Neutrophil (primary cell): ENCODE data around the gene DQX1.
A peak's percentile ranks its signal among the peaks of the same experiment; 100 is the strongest.

Experiments
- H3K27ac ChIP-seq: fragments of 200-600 bp; sonication (generic); 2 replicates; pipeline ENCODE4 v1.5.1; 2016; ENCODE audit warnings: mild to moderate bottlenecking, moderate library complexity
- H3K27me3 ChIP-seq: fragments of 200-600 bp; sonication (generic); 2 replicates; pipeline ENCODE4 v1.6.0; 2016; ENCODE audit warnings: mild to moderate bottlenecking
- H3K36me3 ChIP-seq: fragments of 200-600 bp; sonication (generic); 2 replicates; pipeline ENCODE4 v1.5.1; 2017
- H3K4me1 ChIP-seq, 2 experiments: fragments of 200-600 bp in 1 of 2; sonication (generic) in 1 of 2; 1 replicate in 1 of 2; 2 replicates in 1 of 2; pipeline versions ENCODE4 v1.5.1 to v1.6.1; 2013 to 2016; ENCODE audit warnings: low read depth in 1 of 2, low read length in 1 of 2, mild to moderate bottlenecking in 1 of 2, moderate library complexity in 1 of 2; ENCODE audit not compliant: control insufficient read depth in 1 of 2, insufficient read depth in 1 of 2
- H3K4me3 ChIP-seq, 2 experiments: fragments of 200-600 bp in 1 of 2; sonication (generic) in 1 of 2; 1 replicate in 1 of 2; 2 replicates in 1 of 2; pipeline ENCODE4 v1.5.1; 2013 to 2016; ENCODE audit warnings: low read depth in 1 of 2, low read length in 1 of 2, mild to moderate bottlenecking in 1 of 2, moderate library complexity in 1 of 2
- H3K9me3 ChIP-seq: fragments of 200-600 bp; sonication (generic); 2 replicates; pipeline ENCODE4 v1.5.1; 2016
- TF ChIP-seq, protein P1 (sequence below): fragments of 200-600 bp; sonication (generic); IDR thresholded peaks from 2 replicates; pipeline ENCODE4 v1.5.1; 2016; ENCODE audit warnings: antibody characterized with exemption

The DQX1 gene

DNA sequence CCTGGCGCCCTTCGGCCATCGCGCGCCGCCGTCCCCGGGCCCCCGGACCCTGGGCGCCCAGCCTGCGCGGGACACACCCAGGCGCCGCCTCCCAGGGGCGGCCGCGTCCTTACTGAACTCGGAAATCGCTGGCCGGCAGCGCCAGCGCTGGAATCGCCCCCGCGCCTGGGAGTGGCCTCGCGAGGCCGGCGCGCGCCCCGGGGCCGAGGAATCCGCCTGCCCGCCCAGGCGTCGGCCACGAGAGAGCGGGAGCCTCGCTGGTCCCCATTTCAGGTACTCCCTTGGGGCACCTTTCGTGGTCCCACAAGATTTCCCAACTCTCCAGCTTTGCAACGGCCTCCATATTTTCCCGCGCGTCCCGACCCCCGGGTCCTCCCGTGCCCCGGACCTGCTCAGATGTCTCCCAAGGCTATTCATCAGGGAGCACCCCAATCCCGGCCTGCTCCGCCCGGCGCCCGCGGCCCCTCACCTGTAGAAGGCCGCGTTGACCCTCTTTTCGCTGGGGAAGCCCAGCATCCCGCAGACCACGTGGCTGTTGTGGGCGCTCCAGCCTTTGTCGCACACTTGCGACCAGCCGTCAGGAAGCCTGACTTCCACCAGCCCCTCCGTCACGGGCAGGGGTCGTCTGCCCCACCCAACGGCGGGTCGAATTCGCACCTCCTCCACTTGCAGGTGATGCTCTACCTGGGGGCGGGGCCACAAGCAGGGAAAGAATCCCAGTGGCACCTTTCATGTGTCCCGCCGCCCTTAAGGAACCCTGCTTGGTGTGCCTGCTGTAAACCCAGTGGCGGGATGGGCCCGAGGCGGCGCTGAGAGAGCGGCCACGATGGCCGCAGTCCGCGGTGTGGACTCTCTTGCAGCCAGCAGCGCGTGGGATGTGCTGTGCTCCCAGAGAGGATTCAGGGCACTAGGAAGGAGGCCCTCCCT lies 23.1 kb upstream of the DQX1 start:
- TF ChIP-seq, protein P1, sequence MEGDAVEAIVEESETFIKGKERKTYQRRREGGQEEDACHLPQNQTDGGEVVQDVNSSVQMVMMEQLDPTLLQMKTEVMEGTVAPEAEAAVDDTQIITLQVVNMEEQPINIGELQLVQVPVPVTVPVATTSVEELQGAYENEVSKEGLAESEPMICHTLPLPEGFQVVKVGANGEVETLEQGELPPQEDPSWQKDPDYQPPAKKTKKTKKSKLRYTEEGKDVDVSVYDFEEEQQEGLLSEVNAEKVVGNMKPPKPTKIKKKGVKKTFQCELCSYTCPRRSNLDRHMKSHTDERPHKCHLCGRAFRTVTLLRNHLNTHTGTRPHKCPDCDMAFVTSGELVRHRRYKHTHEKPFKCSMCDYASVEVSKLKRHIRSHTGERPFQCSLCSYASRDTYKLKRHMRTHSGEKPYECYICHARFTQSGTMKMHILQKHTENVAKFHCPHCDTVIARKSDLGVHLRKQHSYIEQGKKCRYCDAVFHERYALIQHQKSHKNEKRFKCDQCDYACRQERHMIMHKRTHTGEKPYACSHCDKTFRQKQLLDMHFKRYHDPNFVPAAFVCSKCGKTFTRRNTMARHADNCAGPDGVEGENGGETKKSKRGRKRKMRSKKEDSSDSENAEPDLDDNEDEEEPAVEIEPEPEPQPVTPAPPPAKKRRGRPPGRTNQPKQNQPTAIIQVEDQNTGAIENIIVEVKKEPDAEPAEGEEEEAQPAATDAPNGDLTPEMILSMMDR, result no peak
- H3K4me3 ChIP-seq, result peak overlapping the region; percentile 61 to 73
- peaks cover 15% of the 10 kb centered on the region for H3K27me3 ChIP-seq
- no peaks in the 10 kb centered on the region for H3K36me3 ChIP-seq
- no peak overlapping the region for H3K27ac ChIP-seq
- H3K9me3 ChIP-seq, result no peaks in the 10 kb centered on the region
- H3K4me1 ChIP-seq, result peaks cover 26 to 39% of the 10 kb centered on the region in 2 experiments

DNA sequence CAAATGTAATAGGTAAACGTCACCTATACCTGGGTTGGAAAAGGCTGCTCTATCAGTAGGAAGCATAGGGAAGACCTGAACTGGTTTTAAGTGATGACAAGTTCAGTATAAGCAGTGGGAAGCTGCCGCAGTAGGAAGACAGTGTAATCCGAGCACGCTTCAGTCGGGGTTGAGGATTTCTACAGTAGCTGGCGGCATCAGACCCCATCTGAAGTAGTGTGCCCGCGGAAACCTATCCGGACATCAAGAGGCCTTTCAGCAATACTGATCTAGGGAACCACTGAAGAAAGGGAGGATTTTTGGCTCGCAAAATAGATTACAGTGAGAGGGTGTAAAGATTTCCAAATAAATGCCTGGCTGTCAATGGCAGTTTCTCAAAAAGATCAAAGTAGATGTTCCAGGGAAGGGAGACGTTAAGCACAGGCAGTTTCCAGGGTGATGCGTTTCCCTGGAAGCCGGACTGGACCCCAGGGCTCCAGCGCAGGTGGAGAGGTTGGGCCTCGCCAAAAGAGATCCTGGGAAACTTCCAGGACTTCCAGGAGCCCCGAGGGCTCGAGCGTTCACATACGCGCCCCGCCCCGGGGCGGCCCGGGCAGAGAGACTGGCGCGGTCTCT lies 22.4 kb upstream of the DQX1 start:
- H3K4me1 ChIP-seq, result peaks cover 19 to 34% of the 10 kb centered on the region in 2 experiments
- H3K27me3 ChIP-seq, result peaks cover 15% of the 10 kb centered on the region
- H3K4me3 ChIP-seq, result peak overlapping the region; percentile 61 to 73
- no peaks in the 10 kb centered on the region for H3K9me3 ChIP-seq
- H3K27ac ChIP-seq, result no peak overlapping the region
- TF ChIP-seq, protein P1, result no peak
- no peaks in the 10 kb centered on the region for H3K36me3 ChIP-seq

DNA sequence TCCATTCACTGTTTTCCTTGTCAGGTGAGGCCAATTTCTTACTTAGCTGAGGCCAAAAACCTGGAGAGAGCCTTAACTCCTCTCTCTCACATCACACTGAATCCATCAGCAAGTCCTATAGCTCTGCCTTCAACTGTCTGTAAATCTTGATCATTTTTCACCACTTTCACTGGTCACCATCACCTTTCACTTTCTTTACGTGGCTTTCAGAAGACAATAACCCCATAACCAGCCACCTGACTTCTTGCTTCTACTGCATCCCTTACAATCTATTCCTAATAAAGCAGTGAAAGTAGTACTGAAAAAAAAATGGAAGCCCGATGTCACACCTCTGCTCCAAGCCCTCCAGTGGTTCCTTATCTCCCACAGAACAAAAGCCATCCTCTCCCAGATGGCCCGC lies 20.0 kb upstream of the DQX1 start:
- Histone ChIP-seq H3K4me3 (no peak overlapping the region), H3K27ac (no peak overlapping the region), H3K27me3 (peaks cover 15% of the 10 kb centered on the region), H3K9me3 (no peaks in the 10 kb centered on the region), H3K4me1 (peaks cover 17 to 24% of the 10 kb centered on the region in 2 experiments), H3K36me3 (no peaks in the 10 kb centered on the region)
- TF ChIP-seq, protein P1, result no peak

DNA sequence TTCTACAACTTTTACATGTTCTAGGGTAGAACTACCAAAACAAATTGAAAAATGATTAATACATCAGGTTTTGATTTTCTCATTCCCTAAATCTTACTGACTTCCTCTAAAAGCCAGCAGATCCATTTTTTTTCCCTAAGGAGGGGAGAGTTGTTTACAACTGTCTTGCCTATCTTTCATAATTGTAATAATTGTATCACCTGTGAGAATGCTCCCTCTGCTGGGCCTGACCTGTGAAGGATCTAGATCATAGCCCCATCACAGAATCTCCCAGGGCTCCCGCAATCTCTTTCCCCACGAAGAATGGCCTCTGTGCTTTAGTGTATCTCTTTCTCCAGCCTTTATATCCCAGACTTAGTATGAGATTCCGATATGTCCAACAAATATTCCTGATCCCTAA lies 18.6 kb upstream of the DQX1 start:
- TF ChIP-seq, protein P1, result no peak
- Histone ChIP-seq H3K4me1 (peaks cover 19 to 21% of the 10 kb centered on the region in 2 experiments), H3K27me3 (peaks cover 14% of the 10 kb centered on the region), H3K4me3 (no peak overlapping the region), H3K9me3 (no peaks in the 10 kb centered on the region), H3K27ac (no peak overlapping the region), H3K36me3 (no peaks in the 10 kb centered on the region)

DNA sequence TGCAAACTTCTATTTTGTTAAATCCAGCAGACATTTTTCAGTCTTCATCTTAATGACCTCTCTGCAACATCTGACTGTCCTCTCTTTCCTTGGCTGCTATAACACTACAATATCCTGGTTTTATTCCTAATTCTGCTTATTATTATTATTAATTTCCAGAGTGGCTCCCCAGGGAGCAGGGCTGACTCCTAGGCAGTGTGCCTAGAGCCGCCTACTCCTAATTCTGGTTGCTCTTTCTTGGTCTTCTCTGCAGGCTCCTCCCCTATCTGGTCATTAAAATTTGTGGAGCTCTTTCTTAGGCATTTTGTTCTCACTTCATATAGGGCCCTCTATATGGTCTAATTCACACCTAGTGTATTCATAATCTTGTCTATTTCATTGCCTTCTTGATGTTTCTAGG lies 16.9 kb upstream of the DQX1 start:
- TF ChIP-seq, protein P1, result no peak
- Histone ChIP-seq H3K27me3 (no peaks in the 10 kb centered on the region), H3K4me3 (no peak overlapping the region), H3K27ac (no peak overlapping the region), H3K4me1 (peaks cover 15 to 23% of the 10 kb centered on the region in 2 experiments), H3K36me3 (no peaks in the 10 kb centered on the region), H3K9me3 (no peaks in the 10 kb centered on the region)
